NCI-H345 (cell line): Measurements from ENCODE around the gene MCM6.

ENCODE experiments used
- DNase-seq: peaks from one replicate; lab custom pipeline; 2025; lab: John Stamatoyannopoulos, UW

Gene MCM6

GRCh38 chr2:135863233-135863632 is 13.0 kb downstream of the MCM6 start:
- DNase-seq = no peak

GRCh38 chr2:135862718-135863117 is 13.5 kb downstream of the MCM6 start:
- no peak for DNase-seq

GRCh38 chr2:135853401-135853800 is 22.8 kb downstream of the MCM6 start:
- no peak for DNase-seq

GRCh38 chr2:135851858-135852257 is 24.4 kb downstream of the MCM6 start:
- DNase-seq = no peak

GRCh38 chr2:135850892-135851668 is 25.2 kb downstream of the MCM6 start:
- DNase-seq = no peak

- DNase-seq = no peak
Observed at GRCh38 chr2:135849087-135849486, 27.2 kb downstream of the MCM6 start.

- no peak for DNase-seq
Observed at GRCh38 chr2:135845997-135846396, 30.2 kb downstream of the MCM6 start.

GRCh38 chr2:135845257-135845656 is 31.0 kb downstream of the MCM6 start:
- no peak for DNase-seq

- DNase-seq = no peak
Observed at GRCh38 chr2:135844301-135844895, 31.8 kb downstream of the MCM6 start.

GRCh38 chr2:135843671-135844070 is 32.6 kb downstream of the MCM6 start:
- DNase-seq = no peak

- DNase-seq = no peak
Observed at GRCh38 chr2:135840601-135841000, 35.6 kb downstream of the MCM6 start.

- no peak for DNase-seq
Observed at GRCh38 chr2:135839713-135840112, 36.5 kb downstream of the MCM6 start.

- no peak for DNase-seq
Observed at GRCh38 chr2:135838502-135838901, 37.7 kb downstream of the MCM6 start.

GRCh38 chr2:135836596-135837270 is 39.5 kb downstream of the MCM6 start, which contains the start of gene LCT:
Gene LCT, minus strand, starts transcription at chr2:135837184. Its CDS starts 15 bp downstream, at chr2:135837169.
- no peak for DNase-seq

- DNase-seq = no peak
Observed at GRCh38 chr2:135832891-135833290, 43.4 kb downstream of the MCM6 start.

GRCh38 chr2:135831180-135831812 is 44.9 kb downstream of the MCM6 start:
- no peak for DNase-seq

- peak; percentile 45 for DNase-seq
Observed at GRCh38 chr2:135829378-135830135, 46.7 kb downstream of the MCM6 start.

- no peak for DNase-seq
Observed at GRCh38 chr2:135826544-135826943, 49.7 kb downstream of the MCM6 start.

- DNase-seq = peak; percentile 72
Observed at GRCh38 chr2:135825550-135826176, 50.6 kb downstream of the MCM6 start.

- no peak for DNase-seq
Observed at GRCh38 chr2:135825131-135825530, 51.1 kb downstream of the MCM6 start.

- no peak for DNase-seq
Observed at GRCh38 chr2:135822855-135823254, 53.4 kb downstream of the MCM6 start.
